Ovary (tissue), 3 donors: ENCODE data around the gene CARD6.

ENCODE experiments used
- CTCF ChIP-seq, 3 donors: fragments of 450-650 bp in 2 of 3; fragments of 200-600 bp in 1 of 3; IDR thresholded peaks; one replicate each; pipeline versions ENCODE4 v1.5.1 to v1.8.0; 2016 to 2022; ENCODE audit warnings: antibody characterized with exemption in 3 of 3, mild to moderate bottlenecking in 1 of 3
- EP300 ChIP-seq: sonication (generic); formaldehyde crosslinking; IDR thresholded peaks from one replicate; pipeline ENCODE4 v1.6.1; 2017; ENCODE audit warnings: antibody characterized with exemption
- POLR2A ChIP-seq: fragments of 450-650 bp; IDR thresholded peaks from one replicate; pipeline ENCODE4 v1.6.1; 2017; ENCODE audit warnings: antibody characterized with exemption, mild to moderate bottlenecking, moderate library complexity
- donor health status: DM: no; HTN: no; CAD: no.

GRCh38 chr5:40799258-40799657 lies 41.9 kb upstream of the CARD6 start:
- TF ChIP-seq CTCF (IDR thresholded peaks at IDR 0.05) (no peak), EP300 (no peak), POLR2A (no peak)
